ENCODE results near the gene SLC7A9. TPM values are rescaled to one million over a fixed set of nuclear protein-coding genes. Genes with fewer than 3 reads are reported as not detected.

The SLC7A9 gene
- total and polyA plus RNA-seq, 7 donors: 0.20 to 0.49 (median 0.36) TPM; not detected in 4

GRCh38 chr19:32819419-32820400 lies 49.9 kb downstream of the SLC7A9 start:
- Histone ChIP-seq H3K4me3 (no peak overlapping the region), H3K9me3 (no peaks in the 10 kb centered on the region), H3K36me3 (no peaks in the 10 kb centered on the region), H3K27ac (no peak overlapping the region), H3K4me1 (no peaks in the 10 kb centered on the region), H3K27me3 (peaks cover 0 to 8% (median 0%) of the 10 kb centered on the region in 3 donors)
- peak; percentile 32 for DNase-seq
- TF ChIP-seq CTCF (IDR thresholded peaks at IDR 0.05) (no peak), POLR2A (IDR thresholded peaks at IDR 0.05) (no peak), EP300 (IDR thresholded peaks at IDR 0.05) (no peak), POLR2AphosphoS5 (IDR thresholded peaks at IDR 0.05) (no peak)
- WGBS, 2 donors: 57 to 85% methylated on average over 17 of the region's 17 CpGs
- intact Hi-C loops (cut with DNase I): no loop called here

GRCh38 chr19:32818536-32818935 lies 51.0 kb downstream of the SLC7A9 start:
- TF ChIP-seq POLR2A (IDR thresholded peaks at IDR 0.05) (no peak), CTCF (IDR thresholded peaks at IDR 0.05) (no peak), EP300 (IDR thresholded peaks at IDR 0.05) (no peak), POLR2AphosphoS5 (IDR thresholded peaks at IDR 0.05) (no peak)
- peaks cover 0 to 8% (median 0%) of the 10 kb centered on the region in 3 donors for H3K27me3 ChIP-seq
- H3K27ac ChIP-seq: no peak overlapping the region
- intact Hi-C loops (cut with DNase I): no loop called here
- no peaks in the 10 kb centered on the region for H3K36me3 ChIP-seq
- DNase-seq: no peak
- H3K9me3 ChIP-seq: no peaks in the 10 kb centered on the region
- no peaks in the 10 kb centered on the region for H3K4me1 ChIP-seq
- WGBS, 2 donors: 88 to 89% methylated on average over 8 of the region's 8 CpGs
- H3K4me3 ChIP-seq: no peak overlapping the region

DNA sequence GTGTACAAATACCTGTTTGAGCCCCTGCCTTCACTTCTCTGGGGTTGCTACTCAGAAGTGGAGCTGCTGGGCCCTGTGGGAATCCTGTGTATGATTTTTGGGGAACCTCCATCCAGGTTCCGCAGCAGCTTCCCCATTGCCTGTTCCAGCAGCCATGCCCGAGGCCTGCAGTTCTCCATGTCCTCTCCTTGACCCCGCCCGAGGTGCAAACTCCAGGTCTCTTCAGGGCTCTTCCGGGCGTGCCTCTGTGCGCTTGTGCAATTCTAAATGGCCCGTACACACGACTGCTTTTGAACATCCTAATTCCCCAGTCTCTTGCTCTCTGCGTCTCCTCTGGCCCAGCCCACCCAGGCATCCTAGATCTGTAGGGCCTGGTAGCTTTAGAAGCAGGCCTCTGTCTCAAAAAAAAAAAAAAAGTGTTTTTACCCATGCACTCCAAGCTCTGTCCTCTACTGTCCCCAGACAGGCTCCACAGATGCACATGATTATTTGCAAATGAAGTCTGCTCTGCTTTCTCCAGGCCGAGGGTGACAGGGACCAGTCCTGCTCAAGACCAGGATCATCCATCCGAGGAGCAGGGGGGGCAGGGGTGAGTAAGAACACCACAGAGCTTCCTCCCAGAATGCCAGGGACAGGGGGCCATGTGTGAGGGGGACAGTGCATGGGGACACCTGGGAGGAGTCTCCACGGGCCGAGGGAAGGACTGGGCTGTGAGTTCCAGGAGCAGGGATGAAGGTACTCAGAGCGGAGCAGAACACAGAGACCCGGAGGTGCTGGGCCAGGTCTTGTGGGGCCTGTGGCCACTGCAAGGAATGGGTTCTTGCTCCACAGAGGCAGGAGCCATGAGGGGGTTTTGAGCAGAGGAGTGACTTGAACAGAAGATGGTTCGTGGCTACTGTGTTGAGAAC lies 51.7 kb downstream of the SLC7A9 start:
- WGBS, 2 donors: 46 to 79% methylated on average over 17 of the region's 17 CpGs
- Histone ChIP-seq H3K27ac (no peak overlapping the region), H3K36me3 (no peaks in the 10 kb centered on the region), H3K4me1 (no peaks in the 10 kb centered on the region), H3K9me3 (no peaks in the 10 kb centered on the region), H3K4me3 (no peak overlapping the region), H3K27me3 (peaks cover 0 to 8% (median 0%) of the 10 kb centered on the region in 3 donors)
- DNase-seq: no peak
- TF ChIP-seq POLR2A (IDR thresholded peaks at IDR 0.05): no peak
- TF ChIP-seq CTCF (IDR thresholded peaks at IDR 0.05): no peak
- TF ChIP-seq POLR2AphosphoS5 (IDR thresholded peaks at IDR 0.05): no peak
- TF ChIP-seq EP300 (IDR thresholded peaks at IDR 0.05): no peak
- intact Hi-C loops (cut with DNase I): no loop called here

DNA sequence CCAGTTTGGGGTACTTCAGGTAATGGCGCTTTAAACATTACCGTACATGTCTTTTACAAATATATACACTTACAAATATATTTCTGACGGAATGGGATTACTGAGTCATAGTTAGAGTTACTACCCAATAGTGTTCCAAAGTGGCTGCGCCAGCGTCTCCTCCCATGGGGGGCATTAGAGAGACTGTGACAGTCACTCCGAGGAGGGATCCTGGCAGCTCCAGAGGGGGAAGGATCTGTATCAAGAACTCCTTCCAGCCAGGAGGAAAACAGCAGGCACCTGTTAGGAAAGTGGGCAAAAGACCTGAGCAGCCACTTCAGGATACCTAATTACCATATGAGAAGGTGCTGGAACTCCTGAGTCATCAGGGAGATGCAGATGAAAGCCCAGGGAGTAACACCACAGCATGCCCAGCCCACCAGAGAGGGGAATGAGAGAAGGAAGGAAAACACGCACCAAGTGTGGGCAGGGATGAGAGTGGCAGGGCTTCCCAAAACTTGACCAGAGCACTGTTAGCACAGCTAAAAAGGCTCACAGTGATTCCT lies 52.9 kb downstream of the SLC7A9 start:
- Histone ChIP-seq H3K27me3 (peaks cover 0 to 8% (median 0%) of the 10 kb centered on the region in 3 donors), H3K4me1 (no peaks in the 10 kb centered on the region), H3K36me3 (no peaks in the 10 kb centered on the region), H3K27ac (no peak overlapping the region), H3K9me3 (no peaks in the 10 kb centered on the region), H3K4me3 (no peak overlapping the region)
- 74 to 91% methylated on average over 7 of the region's 7 CpGs for WGBS, 2 donors
- DNase-seq: no peak
- TF ChIP-seq CTCF (IDR thresholded peaks at IDR 0.05) (no peak), EP300 (IDR thresholded peaks at IDR 0.05) (no peak), POLR2A (IDR thresholded peaks at IDR 0.05) (no peak), POLR2AphosphoS5 (IDR thresholded peaks at IDR 0.05) (no peak)
- intact Hi-C loops (cut with DNase I): no loop called here

Measured in sigmoid colon (tissue), 7 donors.